Measurements from ENCODE around the gene POLD3.

GRCh38 chr11:74638869-74639268, 46.5 kb downstream of the POLD3 start:
- no peak for TF ChIP-seq MAX (IDR thresholded peaks at IDR 0.05; ENCODE audit: low read depth, low read length)
- TF ChIP-seq CTCF (IDR thresholded peaks at IDR 0.05; ENCODE audit: low read depth, low read length), result no peak
- TF ChIP-seq POLR2A (IDR thresholded peaks at IDR 0.05; ENCODE audit: extremely low read depth, insufficient read length), result no peak
- TF ChIP-seq MYC (IDR thresholded peaks at IDR 0.05; ENCODE audit: low read depth, low read length), result no peak

All from NB4 (cell line).